ENCODE measurements around the gene MTREX.

Gene MTREX

DNA sequence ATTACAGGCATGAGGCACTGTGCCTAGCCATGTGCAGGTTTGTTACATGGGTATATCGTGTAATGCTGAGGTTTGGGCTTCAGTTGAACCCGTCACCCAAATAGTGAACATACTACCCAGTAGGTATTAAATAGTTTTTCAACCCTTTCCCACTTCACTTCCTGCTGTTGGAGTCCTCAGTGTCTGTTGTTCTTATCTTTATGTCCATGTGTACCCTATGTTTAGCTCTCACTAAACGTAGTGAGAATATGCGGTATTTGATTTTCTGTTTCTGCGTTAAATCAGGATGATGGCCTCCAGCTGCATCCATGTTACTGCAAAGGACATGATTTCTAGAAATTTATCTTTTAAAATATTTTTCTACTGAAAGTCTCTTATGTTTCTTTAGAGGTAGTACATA lies 17.8 kb downstream of the MTREX start:
- no peak for DNase-seq

DNA sequence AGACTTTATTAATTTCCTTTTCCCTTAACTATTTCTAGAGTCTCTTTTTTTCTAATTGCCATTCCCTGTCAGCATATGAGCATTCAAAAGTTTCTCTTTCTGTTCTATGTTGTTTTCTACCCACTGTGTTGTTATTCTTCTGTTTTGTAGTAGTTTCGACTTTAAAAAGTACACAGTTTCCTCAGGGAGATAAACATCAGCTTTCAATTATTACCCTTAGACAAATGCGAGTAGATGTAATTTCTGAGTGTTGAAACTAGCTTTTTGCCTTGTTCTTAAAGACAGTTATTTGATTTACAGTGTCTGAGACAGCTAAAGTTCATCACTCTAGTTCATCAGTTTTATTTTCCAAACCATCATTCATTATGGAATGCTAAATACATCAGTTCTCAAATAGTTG lies 19.5 kb downstream of the MTREX start:
- peak in 1 of 5 experiments; percentile 62 for DNase-seq

DNA sequence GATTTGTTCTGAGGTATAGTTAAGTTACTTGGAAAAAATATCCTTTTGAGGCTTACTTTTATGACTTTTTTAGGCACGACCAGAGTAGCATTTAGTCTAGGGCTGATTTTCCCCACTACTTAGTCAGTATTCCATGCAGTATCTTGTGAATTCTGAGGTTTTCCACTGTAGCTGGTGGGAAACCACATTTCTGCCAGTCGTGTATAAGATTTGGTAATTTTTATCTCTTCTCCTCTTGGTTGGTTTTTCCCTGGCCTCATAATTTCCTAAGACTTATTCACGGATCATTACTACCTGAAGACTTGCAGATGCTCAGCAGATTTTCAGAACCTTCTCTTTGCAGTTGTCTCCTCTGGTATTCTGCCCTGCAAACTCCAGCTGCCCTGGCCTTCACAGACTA lies 23.5 kb downstream of the MTREX start:
- no peak for DNase-seq

DNA sequence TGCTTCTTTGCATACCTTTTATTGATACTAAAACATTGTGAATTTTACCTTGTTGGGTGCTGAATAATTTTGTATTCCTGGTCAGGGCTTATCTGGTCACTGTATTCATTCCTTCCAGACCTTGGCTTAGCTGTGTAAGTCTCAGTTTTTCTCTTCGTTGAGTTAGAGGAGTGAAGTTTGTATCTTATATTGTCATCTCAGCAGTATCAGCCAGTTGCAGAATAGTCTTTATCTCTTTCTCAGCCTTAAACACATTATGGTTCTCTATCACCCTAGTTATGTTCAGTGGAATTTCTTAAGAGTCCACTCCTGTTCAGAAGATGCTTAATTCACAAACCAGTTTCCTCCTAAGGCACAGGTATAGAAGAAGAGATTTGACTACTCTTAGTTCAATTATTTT lies 25.2 kb downstream of the MTREX start:
- DNase-seq: no peak

DNA sequence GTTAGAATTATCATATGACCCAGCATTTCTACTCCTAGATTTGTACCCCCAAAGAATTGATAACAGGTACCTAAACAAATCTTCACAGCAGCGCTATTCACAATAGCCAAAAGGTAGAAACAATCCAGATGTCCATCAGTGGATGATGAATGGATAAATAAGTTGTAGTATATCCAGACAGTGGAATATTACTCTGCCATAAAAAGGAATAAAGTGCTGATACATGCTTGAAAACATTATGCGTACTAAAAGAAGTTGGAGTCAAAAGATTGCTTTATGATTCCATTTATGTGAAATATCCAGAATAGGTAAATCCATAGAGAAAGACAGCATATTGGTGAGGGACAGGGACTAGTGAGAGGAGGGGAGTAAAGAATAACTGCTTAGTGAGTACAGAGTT lies 26.0 kb downstream of the MTREX start:
- no peak for DNase-seq

DNA sequence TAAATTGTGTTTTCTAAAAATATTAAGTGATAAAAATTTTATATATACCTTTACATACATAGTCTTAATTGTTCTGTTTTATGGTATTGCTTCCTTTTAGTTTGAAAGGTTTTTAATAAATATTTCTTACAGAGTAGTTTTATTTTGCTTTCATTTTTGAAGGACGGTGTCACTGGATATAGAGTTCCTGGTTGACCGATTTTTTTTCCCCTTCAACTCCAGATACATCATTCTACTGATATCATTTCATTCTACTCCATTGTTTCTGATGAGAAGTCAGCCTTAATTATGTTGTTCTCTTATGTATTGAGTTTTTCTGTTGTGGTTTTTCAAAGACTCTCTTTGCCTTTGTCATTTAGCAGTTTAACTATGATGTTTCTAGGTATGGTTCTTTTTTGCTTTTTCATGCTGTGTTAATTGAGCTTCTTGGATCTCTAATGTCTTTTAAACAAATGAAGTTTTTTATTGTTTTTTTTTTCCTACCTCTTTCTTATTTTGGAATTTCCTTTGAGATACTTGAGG lies 30.4 kb downstream of the MTREX start:
- peak in 1 of 5 experiments; percentile 32 for DNase-seq

DNA sequence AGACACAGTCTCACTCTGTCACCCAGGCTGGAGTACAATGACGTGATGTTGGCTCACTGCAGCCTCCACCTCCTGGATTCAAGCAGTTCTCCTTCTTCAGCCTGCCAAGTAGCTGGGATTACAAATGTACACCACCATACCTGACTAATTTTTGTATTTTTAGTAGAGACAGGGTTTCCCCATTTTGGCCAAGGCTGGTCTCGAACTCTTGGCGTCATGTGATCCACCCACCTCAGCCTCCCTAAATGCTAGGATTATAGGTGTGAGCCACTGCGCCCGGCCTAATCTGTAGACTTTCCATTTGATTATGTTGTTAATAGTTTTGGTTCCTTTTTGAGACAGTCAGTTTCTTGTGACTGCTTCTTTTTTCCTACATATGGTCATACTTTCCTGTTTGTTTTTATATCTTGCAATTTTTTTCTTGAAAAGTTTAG lies 31.0 kb downstream of the MTREX start:
- peak in 2 of 5 experiments; percentile 35 to 45 for DNase-seq

DNA sequence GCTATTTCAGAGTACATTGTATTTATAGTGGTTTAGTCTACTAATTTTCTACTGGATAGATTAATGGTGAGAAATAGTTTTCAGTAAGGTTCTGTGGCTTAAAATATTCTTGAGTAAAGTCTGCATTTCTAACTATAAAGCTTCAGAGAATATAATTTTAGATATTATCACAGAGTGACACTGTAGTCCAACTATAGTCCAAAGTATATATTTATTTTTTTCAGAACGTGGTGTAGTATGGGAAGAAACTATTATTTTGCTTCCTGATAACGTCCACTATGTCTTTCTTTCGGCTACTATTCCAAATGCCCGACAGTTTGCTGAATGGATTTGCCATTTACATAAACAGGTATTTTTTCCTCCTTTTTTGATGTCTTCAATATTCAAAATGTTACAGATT lies 35.3 kb downstream of the MTREX start:
- no peak for DNase-seq

DNA sequence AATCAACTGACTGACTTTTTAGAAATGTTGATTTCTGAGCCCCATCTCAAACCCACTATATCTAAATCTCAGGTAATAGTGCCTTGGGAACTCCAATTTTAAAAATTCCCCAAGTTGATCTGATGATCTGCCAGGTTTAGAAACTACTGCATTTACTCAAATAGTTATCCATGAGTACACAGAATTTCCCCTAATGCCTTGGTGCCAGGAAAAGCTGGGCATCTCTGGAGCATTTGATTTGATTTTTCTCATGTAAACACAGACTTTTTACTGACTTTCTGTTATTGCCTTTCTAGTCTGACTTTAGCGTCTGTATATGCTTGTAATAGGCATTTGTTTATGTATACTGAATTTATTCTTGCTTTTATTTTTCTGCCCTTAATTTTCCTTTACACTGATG lies 35.8 kb downstream of the MTREX start:
- no peak for DNase-seq

DNA sequence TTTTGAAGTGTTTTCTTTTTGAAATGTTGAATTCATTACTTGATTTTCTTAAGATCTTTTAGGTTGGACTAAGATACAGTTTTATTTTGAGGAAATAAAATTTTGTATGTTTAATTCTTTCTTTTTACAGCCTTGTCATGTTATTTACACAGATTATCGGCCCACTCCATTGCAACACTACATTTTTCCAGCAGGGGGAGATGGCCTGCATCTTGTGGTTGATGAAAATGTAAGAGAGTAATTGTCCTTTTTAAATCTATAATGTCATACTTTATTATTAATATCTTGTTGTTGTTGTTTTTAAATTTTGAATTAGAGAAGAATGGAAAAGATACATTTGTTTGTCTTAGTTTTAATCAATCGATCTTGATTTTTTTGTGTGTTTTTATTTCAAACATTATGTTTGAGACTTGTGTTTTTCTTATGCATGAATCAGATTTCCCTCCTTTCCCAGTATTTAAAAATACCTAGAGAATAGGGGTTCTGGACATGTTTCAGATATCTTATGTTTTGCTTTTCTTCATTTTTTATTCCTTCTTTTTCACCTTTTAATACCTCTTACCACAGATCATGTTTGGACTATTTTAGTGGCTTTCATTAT lies 36.7 kb downstream of the MTREX start:
- peak in 4 of 5 experiments; percentile 6 to 64 (median 44) for DNase-seq

DNA sequence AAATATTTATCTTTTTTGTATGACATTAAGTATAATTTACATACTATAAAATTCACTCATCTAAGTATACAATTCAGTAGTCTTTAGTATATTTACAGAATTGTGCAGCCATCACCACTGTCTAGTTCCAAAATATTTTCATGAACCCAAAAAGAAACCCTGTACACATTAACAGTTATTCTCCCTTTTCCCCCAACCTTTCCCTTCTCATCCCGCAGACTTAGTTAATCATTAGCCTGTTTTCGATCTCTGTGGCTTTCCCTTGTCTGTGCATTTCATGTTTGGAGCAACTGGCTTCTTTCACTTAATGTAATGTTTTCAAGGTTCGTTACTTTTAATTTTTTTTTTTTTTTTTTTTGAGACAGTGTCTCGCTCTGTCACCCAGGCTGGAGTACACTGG lies 37.5 kb downstream of the MTREX start:
- DNase-seq: no peak

DNA sequence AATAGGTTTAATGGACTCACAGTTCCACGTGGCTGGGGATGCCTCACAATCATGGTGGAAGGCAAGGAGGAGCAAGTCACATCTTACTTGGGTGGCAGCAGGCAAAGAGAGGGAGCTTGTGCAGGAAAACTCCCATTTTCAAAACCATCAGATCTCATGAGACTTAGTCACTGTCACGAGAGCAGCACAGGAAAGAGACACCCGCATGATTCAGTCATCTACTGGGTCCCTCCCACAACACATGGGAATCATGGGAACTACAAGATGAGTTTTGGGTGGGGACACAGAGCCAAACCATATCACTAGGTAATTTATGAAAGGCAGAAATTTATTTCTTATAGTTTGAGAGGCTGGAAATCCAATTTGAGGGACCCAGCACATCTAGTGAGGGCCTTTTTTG lies 40.0 kb downstream of the MTREX start:
- DNase-seq: no peak

DNA sequence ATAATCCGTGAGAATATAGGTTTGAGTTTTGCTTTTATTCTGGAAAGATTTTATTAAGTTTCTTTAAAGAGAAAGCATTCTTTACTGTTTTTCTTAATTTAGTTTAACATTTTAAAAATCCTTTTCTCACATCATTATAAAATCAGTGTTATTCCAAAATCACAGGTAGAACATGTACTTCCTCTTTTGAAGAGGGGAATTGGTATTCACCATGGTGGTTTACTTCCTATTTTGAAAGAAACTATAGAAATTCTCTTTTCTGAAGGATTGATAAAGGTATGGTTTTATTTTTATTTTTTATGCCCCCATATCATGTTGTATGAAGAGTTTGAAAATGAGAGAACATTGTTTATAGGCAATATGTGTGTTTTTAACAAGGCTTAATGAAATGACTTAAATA lies 43.0 kb downstream of the MTREX start:
- DNase-seq: no peak

DNA sequence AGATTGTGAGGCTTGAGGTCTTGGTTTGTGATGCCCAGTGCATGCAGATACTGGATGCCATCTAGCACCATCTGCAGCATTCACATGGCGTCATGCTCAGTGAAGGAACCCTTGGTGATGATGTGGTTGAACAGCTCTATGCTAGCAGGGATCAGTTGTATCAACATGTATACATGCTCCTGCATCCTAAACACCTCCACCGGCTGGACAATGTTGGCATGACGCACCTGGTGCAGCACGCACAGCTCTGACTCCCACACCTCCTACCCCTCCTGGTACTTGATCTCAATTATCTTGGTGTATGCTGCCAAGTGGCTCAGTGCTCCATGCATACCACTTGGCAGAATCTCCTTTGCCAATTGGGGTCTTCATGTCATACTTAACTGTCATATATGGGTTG lies 49.1 kb downstream of the MTREX start:
- DNase-seq: no peak

DNA sequence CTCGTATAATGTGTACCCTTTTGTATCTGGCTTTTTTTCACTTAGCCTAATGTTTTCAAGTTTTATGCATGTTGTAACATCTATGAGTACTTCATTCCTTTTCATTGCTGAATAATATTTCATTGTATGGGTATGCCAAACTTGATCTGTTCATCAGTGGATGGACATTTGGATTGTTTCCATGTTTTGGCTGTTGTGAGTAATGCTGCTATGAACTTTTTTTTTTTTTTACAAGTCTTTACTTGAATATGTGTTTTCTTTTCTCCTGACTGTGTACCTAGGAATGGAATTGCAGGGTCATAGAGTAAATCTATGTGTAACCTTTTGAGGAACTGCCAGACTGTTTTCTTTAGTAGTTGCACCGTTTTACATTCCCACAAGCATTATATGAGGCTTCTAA lies 52.4 kb downstream of the MTREX start:
- no peak for DNase-seq

DNA sequence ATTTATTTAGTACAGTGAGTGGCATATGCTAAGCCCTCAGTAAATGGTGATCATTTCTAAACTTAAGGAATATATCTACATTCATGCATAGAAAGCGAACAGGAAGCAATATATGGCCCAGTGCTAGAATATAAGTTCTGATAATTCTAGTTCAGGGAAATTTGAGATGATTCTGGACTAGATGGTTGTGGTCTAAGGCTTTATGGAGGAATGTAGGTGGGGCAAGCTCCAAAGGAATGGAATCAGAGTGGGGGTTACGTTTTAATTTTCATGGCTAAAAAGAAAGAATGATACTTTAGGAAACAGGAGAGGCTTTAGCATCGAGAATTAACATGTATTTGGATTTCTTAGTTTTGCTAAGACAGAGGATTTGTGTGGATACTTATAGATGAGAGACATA lies 56.1 kb downstream of the MTREX start:
- DNase-seq: no peak

DNA sequence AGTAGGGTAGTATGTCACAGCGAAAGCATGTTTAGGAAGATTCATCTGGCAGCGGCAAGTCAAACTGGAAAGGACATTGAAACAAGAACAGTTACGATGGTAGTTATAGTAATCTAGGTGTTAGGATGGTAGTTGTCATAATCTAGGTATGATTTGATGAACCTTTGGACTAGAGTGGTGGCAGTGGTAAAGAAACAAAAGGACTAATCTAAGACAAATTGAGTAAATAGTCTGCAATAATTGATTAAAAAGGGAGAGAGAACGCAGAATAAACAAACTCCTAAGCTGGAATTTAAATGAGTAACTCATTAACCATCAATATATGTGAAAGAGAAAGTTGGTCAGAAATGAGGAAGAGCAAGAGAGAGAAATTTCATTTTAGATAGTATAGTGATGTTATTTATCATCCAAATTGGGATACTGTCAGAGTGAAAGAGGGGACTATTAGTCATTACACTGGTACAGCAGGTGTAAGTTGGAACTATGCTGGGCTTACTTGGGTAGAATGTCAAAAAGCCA lies 56.8 kb downstream of the MTREX start:
- DNase-seq: peak in 1 of 5 experiments; percentile 54

DNA sequence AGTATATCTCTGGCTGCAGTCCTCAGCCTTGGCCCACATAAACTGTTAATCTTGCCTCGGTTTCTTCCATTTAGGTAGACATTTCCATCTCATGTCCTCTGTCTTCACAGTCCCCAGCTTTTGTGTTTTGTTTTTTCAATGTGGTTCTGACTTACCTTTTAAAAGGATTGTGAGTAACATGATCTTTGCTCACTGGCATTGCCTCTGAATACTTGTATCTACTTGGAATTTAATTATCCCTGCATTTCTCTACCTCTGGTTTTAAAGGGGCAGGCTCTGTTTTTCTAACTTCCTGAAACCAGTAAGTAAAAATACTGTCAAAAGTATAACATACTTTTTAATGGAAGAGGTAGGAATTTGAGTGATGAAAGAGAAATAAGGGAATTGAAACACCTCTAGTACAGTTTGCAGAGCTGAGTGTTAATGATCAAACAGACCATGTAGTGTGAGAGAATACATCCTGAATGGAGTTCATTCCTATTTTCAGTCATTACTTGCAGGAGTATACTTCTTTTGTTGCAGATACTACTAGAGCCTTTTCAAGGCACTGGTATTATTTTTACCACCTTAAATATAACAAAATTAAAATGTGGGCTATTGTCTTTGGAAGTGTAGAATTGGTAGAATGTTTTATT lies 62.6 kb downstream of the MTREX start:
- DNase-seq: no peak

DNA sequence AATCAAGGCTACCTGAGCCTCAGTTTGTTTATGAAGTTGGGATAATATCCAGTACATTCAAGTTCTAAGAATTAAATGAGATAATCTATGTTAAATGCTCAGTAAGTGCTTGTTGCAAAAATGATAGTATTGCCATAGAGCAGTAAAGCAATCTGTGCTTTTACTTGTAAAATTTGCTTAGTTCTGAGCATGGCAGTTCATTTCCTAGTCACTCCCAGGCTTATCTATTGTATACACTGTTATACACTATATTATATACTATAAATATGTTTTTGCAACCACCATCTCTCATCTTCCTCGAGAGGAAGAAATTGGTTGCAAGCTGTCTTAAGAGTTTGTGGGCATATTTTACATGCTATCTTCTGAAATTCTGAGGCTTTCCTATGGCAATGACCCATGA lies 63.4 kb downstream of the MTREX start:
- DNase-seq: no peak

DNA sequence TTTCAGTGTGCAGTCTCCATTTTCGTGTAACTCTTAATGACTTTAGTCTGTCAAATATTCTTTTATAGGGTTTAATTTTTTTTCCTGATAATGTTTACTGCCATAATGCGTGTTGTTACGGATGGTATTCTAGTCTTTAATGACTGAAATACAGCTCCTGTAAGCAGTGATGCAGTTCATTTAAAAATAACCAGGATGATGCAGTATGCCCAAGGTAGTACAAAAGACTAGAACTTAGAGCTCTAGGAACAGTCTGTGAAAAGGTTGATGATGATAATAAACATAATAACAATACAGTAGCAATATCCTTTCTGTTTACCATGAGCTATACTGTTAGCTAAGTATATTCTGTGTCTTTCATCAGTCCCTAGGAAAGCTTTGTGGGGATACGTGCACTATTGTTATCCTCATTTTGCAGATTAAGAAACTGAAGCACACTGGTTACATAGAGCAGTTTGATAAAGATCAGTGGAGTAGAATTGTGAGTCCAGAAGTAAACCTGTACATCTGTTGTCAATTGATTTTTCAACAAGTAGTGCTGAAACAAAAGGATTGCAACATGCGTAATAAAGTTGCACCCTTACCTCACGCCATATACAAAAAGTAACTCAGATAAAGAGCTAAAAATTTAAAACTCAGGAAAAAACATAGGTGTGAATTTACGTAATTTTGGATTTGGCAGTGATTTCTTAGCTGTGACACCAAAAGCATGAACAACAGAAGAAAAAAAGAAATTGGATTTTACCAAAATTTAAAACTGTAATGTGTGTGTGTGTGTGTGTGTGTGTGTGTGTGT lies 64.5 kb downstream of the MTREX start:
- no peak for DNase-seq

DNA sequence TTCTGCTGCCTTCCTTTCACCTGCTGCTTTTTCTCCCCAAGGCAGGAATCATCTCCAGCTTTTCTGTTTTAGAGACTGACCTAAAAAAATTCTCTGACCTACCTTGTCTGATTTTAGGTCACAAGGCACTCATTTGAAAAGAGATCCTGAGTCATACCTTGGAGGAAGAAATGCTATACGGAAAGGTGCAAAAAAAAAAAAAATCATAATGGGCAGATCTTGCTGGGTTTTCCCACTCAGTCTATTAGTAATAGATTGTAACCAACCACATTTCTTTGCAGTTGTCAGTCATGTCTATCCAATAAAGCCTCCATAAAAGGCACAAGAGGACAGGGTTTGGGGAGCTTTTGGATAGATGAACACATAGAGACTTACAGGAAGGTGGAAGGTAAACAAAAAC lies 70.0 kb downstream of the MTREX start:
- no peak for DNase-seq

DNA sequence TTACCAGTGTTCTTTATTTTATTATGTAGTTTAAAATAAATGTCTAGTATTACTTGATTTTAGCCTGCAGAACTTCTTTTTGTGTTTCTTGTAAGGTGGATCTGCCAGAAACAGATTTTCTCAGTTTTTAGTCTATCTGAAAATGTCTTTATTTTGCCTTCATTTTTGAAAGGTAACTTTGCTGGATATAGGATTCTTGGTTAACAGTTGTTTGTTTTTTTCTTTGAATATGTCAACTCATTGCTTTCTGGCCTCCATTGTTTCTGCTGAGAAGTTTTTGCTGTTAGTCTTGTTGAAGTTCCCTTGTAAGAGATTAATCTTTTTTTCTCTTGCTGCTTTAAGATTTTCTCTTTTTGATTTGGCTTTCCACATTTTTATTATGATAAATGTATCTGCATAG lies 75.5 kb downstream of the MTREX start:
- DNase-seq: no peak

DNA sequence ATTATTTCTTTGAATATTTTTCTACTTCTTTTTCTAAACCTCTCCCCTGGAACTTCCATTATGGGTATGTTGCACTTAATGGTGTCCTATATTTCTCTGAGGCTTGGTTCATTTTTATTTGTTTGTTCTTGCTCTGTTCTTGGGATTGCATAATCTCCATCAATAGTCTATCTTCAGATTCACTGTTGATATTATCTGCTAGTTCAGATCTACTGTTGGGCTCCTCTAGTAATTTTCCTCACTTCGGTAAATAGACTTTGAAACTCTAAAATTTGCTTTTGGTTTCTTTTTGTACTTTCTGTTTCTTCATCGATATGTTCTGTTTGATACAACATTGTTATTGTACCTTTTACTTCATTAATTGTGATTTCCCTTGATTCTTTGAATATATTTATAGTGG lies 76.3 kb downstream of the MTREX start:
- peak in 1 of 5 experiments; percentile 18 for DNase-seq

DNA sequence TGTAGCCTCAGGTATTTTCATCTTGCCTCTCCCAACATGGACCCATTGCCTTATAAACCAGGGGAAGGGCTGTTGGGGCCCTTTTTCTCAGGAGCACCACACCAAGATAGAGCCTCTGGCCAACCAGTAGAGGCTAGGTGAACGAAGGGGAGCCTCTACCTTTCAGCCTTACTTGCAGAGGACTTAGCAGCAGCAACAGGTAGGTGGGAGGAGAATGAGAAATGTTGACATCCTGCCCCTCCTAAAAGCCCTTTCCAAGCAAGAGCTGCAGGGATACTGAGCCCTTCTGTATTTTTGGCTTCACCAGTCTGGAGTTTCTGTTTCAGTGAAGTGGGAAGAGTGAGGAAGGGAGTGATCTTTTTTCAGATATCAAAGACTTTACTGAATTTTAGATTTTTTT lies 77.4 kb downstream of the MTREX start:
- DNase-seq: no peak
